Measurements from ENCODE around the gene ZP3.

DNA sequence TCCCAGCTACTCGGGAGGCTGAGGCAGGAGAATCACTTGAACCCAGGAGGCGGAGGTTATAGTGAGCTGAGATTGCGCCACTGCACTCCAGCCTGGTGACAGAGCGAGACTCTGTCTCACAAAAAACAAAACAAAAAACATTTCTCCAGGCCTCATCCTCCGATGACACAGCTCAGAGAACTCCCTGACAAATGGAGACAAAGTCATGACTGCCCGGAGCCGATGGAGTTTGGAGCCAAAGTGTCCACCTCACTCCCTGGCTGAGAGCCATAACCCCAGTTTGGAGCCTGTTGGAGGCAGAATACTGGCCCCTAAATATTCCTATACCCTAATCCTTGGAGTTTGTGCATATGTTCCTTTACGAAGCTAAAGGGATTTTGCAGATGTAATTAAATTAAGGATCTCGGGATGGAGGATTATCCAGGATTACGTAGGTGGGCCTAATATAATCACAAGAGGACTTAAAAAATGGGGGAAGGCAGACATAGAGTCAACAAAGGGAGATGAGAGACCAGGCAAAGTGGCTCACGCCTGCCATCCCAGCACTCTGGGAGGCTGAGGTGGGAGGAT is 38.0 kb upstream of the ZP3 start:
- TF ChIP-seq, protein P1, sequence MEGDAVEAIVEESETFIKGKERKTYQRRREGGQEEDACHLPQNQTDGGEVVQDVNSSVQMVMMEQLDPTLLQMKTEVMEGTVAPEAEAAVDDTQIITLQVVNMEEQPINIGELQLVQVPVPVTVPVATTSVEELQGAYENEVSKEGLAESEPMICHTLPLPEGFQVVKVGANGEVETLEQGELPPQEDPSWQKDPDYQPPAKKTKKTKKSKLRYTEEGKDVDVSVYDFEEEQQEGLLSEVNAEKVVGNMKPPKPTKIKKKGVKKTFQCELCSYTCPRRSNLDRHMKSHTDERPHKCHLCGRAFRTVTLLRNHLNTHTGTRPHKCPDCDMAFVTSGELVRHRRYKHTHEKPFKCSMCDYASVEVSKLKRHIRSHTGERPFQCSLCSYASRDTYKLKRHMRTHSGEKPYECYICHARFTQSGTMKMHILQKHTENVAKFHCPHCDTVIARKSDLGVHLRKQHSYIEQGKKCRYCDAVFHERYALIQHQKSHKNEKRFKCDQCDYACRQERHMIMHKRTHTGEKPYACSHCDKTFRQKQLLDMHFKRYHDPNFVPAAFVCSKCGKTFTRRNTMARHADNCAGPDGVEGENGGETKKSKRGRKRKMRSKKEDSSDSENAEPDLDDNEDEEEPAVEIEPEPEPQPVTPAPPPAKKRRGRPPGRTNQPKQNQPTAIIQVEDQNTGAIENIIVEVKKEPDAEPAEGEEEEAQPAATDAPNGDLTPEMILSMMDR (IDR thresholded peaks at IDR 0.05), result no peak
- TF ChIP-seq POLR2AphosphoS5 (IDR thresholded peaks at IDR 0.05; ENCODE audit: insufficient read depth in 1 of 2, low read depth in 1 of 2), result no peak
